HG02852 (cell line): Measurements from ENCODE around the gene C14orf180.
"Not testable (repeated sequence)": the region's sequence is repeated elsewhere in the genome, so short reads cannot be mapped to it uniquely, and the experiment has no call there.

Experiments used
- ATAC-seq: cut with Tn5 transposase; IDR thresholded peaks from one replicate; pipeline ENCODE4 v1.9.1; 2021; ENCODE audit warnings: mild to moderate bottlenecking, moderate library complexity; ENCODE audit not compliant: unreplicated experiment

C14orf180 gene

GRCh38 chr14:104603711-104604401 lies 24.3 kb downstream of the C14orf180 start:
- no peak for ATAC-seq

DNA sequence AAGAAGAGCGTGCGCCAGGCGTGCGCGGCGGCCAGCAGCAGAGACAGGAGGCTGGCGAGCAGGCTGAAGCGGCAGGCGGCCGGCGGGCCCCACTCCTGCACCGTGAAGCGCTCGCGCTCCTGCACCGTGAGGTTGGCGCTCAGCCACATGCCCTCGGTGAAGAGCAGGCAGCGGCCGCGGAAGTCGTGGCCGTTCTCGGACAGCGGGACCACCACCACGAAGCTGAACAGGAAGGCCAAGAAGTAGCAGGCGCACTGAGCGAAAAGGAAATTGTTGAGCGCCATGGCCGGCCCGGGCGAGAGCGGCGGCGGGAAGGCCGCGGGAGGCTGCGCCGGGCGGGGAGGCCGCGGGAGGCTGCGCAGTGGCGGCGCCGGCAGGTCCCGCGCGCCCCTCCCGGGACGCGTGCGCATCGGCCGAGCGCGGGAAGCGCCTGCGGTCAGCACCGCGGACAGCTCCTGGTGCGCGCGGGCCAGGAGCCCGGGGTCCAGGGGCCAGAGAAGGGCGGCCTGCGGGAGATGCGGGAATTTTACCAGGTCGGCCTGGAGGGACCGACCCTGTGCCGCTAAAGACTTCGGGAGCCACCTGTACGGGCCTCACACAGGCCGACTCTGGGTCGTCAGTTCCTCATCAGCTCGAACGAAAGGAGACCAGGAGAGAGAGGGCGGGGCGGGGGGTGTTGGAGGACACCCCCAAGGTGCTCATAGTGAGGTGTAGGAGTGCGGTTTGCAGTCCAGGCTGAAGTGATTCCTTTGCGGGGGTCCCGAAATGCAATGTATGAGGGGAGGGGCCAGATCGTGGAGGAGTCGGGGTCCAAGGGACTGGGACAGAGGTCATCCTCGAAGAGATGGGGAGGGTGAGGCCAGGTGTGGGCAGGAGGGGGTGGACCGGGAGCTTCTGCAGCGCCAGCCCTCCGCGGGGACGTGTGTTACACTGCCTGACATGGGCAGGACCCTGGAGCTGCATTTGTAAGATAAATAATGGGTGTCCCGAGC lies 25.2 kb downstream of the C14orf180 start, which contains the start of gene TMEM179:
TSS of gene TMEM179 (minus strand) at position 315 of the 992 bp plus-strand sequence. CDS start at position 284, 31 bp downstream.
- ATAC-seq = no peak

- ATAC-seq = no peak
These were observed 30.1 kb downstream of the C14orf180 start for GRCh38 chr14:104609666-104610065.

GRCh38 chr14:104610749-104611310 lies 31.3 kb downstream of the C14orf180 start:
- ATAC-seq = no peak

- no peak for ATAC-seq
These were observed 32.3 kb downstream of the C14orf180 start for GRCh38 chr14:104611881-104612280.

GRCh38 chr14:104614126-104614812 lies 34.7 kb downstream of the C14orf180 start:
- ATAC-seq = no peak

- ATAC-seq = no peak
These were observed 45.4 kb downstream of the C14orf180 start for GRCh38 chr14:104624939-104625338.

DNA sequence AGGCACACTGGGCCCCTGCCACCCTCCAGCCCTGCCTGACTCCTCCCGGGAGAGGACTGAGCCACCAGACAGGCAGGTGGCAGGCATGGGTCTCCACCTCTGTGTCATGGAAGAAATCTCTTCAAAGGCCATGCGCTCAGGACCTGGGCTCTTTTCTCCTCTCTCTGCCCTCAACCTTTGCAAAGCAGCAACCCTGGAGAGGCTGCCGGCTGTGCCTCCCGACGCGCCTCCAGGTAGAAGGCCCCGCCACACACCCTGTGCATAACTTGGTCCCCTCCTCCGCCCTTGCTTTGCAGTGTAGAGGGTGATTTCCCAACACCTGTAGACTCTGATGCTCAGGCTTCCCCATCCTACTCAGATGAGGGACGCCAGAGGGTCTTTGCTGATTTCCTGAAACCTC lies 53.2 kb downstream of the C14orf180 start:
- no peak for ATAC-seq

DNA sequence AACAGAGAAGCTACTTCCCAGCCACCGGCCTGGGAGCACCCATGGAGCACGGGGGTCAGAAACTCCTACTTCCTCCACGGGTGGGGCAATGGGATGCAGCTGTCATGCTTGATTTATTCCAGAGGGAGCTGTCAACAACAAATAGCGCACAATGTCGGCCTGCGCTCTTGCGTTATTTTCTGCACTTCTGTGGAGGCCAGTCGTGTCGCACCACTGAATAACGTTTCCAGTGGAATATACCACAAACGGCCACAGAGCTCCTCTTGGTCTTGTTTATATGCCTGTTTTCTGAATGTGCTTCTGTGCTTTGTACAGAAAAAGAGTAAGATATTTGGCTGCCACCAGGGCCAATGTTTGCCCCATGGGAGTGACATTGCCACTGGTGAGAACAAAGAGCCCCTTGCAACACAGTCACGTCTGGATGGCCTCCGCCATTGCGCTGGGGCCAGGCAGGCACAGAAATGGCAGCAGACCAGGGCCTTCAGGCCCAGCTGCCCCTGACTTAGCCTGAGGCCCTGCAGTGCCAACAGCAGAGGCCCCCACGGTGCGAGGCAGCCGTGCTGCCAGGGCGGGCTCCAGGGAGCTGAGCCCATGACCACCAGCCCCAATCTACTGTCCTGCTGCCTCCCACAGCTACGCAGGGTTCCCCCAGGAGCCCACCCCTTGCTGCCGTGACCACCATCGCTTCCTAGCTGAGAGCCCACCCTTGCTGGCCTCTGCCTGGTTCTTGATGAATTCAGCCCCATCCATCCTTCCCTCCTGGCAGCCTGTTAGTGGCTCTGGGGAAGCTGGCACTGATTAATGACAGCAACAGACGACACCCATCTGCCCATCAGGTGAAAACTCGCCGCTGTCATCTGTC lies 53.9 kb downstream of the C14orf180 start:
- ATAC-seq = no peak

GRCh38 chr14:104634138-104634760 lies 54.7 kb downstream of the C14orf180 start:
- no peak for ATAC-seq

DNA sequence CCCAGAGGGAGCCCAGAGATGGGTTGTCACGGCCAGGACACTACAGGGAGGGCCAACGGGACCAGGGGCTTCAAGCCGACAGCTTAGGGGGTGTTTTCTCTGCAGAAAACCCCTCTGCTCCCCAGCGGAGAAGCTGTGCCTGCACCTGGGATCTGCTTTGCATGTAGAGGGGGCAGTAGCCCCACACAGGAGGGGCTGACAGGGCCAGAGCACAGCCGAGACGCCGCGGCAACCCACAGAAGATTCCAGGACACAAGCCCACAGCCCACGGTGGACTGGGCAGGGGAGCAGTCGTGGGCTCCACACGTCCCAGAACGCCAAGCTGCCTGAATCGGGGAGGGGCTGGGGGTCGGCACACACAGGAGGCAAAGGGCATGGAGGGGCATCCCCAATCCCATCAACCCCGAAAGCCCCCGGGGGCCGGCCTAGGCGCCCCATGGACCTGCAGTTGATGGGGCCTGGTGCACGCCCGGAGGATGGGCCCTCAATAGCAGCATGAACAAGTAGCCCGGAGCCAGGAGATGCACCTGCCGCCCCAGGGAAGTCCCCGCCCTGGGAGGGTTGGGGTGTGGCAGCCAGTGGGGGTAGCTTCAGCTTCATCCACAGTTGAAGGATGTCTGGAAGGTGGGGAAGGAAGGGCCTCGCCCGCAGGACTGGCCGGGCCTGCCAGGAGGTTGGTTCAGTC lies 55.5 kb downstream of the C14orf180 start:
- no peak for ATAC-seq

- no peak for ATAC-seq
These were observed 56.2 kb downstream of the C14orf180 start for GRCh38 chr14:104635717-104636116.

GRCh38 chr14:104636131-104636530 lies 56.6 kb downstream of the C14orf180 start:
- ATAC-seq = no peak

- not testable (repeated sequence) for ATAC-seq
These were observed 57.4 kb downstream of the C14orf180 start for GRCh38 chr14:104636846-104637545.

DNA sequence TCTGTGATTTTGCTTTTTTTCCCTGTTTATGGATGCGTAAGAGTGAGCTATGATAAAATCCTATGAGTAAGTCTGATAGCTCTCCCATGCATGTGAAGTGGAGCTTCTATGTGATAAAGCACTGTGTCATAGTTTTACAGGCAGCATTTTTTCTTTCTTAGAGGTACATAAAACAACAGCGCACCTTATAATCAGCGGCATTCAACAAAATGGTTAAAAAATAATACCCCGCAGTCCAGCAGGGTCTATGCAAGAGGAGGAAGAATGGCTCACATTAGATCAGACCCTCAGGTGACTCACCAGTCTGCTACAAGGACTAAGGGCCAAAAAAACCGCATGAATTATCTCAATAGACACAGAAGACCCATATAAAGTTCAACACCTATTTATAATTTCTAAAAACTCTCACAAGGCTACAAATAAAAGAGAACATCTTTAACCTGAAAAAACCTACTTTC lies 58.0 kb downstream of the C14orf180 start:
- no peak for ATAC-seq

DNA sequence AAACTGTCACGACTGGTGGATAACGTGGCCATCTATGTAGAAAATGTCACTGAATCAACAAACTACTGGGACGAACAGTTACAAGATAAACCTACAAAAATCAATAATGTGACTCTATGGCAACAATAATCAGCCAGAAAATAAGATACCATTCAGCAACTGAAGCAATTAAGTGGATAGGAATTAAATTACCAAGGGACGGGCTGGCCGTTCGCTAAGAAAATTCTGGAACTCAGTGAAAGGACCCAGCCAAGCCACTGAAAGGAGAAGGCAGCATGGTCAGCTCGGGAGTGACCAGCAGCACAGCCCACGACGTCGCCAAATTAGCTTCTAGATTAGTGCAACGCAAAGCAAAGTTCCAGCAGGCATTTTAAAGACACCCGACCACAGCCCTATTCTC lies 58.6 kb downstream of the C14orf180 start:
- ATAC-seq = no peak

- ATAC-seq = no peak
These were observed 59.4 kb downstream of the C14orf180 start for GRCh38 chr14:104638927-104639450.

DNA sequence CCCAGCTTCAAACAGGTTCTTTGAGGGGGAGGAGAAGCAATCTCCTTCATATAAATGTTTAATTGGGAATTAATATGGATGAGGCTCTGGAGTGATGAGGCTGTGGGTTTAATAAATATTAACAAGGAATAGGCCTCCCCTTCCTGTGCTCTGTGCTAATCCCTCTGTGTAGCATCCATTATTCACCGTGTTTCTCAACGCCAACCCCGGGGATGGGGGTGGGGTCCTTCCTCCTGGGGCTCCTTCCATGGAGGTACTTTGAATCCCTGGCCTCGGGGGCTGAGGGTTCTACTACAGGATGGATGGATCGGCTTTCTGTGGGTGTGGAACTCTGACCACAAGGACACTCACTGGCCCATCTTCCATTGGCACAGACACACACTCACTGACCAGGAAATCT lies 59.9 kb downstream of the C14orf180 start:
- ATAC-seq = no peak
